ENCODE results near the gene FOXD4L6.
"Not testable (repeated sequence)": the region's sequence is repeated elsewhere in the genome, so short reads cannot be mapped to it uniquely, and the experiment has no call there.

The FOXD4L6 gene

GRCh38 chr9:41098759-41099158 is 29.7 kb downstream of the FOXD4L6 start:
- not testable (repeated sequence) for DNase-seq

DNA sequence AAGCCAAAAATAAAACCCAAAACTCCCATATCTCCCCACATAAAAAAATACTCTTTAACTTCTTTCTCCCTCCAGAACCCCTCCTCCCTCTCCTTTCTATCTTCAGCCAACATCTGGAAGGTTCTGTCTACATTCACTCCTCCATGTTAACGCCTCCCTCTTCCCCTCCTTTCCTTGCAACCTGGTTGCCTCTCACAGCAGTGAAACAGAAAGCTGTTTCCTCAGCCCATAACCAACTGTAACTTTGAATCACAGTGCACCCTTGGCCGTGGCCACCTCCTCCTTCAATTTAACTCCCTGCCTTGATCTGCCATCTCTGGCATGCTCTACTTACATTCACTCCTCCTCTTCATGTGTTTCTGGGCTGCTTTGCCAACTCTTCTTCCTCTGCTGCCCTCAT is 33.4 kb downstream of the FOXD4L6 start:
- not testable (repeated sequence) for DNase-seq

DNA sequence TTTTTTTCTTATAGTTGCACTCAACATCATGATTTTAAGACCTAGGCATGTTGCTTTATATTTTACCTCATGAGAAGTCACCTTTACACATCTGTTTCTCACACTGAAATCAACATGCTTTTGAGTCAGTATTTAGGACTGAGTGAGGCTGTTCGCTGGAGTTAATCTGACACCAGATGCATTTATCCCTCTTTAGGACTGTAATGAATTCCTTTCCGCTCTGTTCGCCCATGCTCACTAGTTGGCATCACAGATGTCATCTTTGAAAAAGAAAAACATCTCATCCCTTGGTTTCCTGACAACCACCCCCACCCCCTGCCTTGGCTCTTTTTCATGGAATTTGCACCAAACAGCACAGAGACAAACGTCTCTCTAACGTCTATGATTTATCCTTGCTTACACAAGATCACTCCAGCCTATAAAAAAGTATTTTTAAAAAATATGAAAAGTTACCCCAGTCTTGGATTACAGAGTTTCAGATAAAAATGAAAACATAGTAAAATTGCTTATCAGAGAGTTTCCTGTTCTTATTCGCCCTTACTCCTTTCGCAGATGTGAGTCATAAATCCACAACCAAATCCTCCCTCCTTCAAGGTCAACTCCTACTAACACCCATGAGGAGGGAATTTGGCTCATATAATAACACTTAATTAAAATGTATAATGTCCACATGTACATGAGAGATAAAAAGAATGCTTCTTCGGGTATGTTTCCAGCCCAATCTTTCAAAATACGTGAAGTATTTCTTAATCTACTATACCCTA is 34.3 kb downstream of the FOXD4L6 start:
- DNase-seq: not testable (repeated sequence)

- not testable (repeated sequence) for DNase-seq
Measured at GRCh38 chr9:41090922-41091321, 37.6 kb downstream of the FOXD4L6 start.

- not testable (repeated sequence) for DNase-seq
Measured at GRCh38 chr9:41090386-41090785, 38.1 kb downstream of the FOXD4L6 start.

DNA sequence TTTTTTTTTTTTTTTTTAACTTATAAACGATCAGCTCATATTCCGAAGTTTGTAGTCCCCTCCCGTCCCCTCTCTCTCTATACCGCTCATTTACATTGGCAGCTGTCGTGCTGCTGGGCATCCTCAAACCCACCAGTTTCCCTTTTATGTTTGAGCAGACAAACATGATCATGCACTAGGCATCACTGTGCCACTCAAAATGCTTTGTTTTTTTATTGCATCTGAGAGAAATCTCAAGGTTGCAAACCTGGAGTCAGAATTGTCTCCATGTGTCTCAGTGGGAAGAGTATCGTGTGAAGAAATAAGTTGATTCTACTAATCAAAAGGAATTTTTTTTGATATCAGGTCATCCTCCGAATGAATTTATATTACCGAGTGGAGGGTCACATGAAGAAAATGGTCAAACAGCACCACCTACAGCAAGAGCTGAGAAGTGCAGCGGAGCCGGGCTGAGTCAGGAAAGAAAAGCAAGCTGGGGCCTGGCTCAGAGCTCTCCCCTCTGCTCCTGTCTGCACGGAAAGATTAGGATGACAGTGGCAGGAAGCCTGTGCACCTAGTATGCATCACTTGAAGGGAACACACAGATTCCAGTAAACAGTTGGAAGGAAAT is 39.9 kb downstream of the FOXD4L6 start:
- DNase-seq: not testable (repeated sequence)

DNA sequence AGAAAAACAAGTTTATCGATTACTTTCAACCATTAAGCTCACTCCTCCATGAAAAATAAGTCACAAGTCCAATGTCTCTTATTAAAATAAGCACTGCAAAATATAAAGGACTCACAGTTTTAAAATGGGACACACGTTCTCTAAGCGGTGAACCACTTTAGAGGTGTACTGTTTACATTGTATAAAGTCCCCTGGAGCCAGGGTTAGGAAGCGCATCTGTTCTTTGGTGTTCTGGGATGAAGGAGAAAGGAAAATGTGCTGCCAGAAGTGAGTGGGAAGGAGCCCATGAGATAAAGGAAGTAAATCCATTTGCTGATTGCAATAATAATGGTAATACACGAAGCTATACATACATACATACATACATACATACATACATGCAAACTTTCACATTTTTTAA is 40.6 kb downstream of the FOXD4L6 start:
- DNase-seq: not testable (repeated sequence)

- not testable (repeated sequence) for DNase-seq
Measured at GRCh38 chr9:41087157-41087780, 41.2 kb downstream of the FOXD4L6 start.

- not testable (repeated sequence) for DNase-seq
Measured at GRCh38 chr9:41086685-41087084, 41.8 kb downstream of the FOXD4L6 start.

GRCh38 chr9:41086215-41086614 is 42.3 kb downstream of the FOXD4L6 start:
- not testable (repeated sequence) for DNase-seq

- DNase-seq: not testable (repeated sequence)
Measured at GRCh38 chr9:41082358-41082757, 46.1 kb downstream of the FOXD4L6 start.

DNA sequence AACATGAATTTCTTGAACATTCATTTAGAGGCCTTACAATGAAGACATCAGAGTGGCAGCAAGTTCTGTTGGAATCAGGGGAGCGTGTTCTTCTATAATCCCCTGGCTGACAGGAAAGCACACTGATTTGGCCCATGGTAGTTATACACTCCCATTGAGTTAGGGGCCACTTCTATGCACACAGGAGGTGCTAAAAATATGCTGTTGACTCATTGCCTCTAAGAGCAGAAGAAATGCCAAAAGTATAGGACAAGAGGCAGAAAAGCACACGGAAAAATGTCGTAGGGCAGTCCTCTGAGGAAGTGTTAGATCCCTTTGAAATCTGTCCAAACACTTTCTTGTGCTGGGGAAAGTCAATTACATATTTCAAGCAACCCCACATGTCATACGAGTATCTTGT is 49.0 kb downstream of the FOXD4L6 start:
- DNase-seq: not testable (repeated sequence)

GRCh38 chr9:41077586-41077985 is 50.9 kb downstream of the FOXD4L6 start:
- DNase-seq: not testable (repeated sequence)
